Hematopoietic multipotent progenitor cell treated with erythropoietin and hydrocortisone succinate and interleukin-3 and kit ligand, for 15 days (in vitro differentiated cells): ENCODE data around the gene SUSD1.

Experiments used
- DNase-seq: peaks from one replicate; pipeline ENCODE4 v3.0.0-alpha.2; 2015; ENCODE audit warnings: low spot score

SUSD1 gene

GRCh38 chr9:112012026-112012902 is 162.8 kb downstream of the SUSD1 start:
- no peak for DNase-seq

GRCh38 chr9:112011051-112011620 is 164.0 kb downstream of the SUSD1 start:
- DNase-seq, result no peak

GRCh38 chr9:112010537-112010936 is 164.6 kb downstream of the SUSD1 start:
- DNase-seq, result no peak

- DNase-seq, result no peak
These were observed 165.4 kb downstream of the SUSD1 start for GRCh38 chr9:112009656-112010055.

GRCh38 chr9:112007575-112008240 is 167.4 kb downstream of the SUSD1 start:
- DNase-seq, result no peak

- no peak for DNase-seq
These were observed 168.6 kb downstream of the SUSD1 start for GRCh38 chr9:112006361-112007020.

- DNase-seq, result no peak
These were observed 169.2 kb downstream of the SUSD1 start for GRCh38 chr9:112005939-112006338.

- no peak for DNase-seq
These were observed 171.6 kb downstream of the SUSD1 start for GRCh38 chr9:112003538-112003937.

- no peak for DNase-seq
These were observed 172.1 kb downstream of the SUSD1 start for GRCh38 chr9:112002847-112003457.

- no peak for DNase-seq
These were observed 172.8 kb downstream of the SUSD1 start for GRCh38 chr9:112002131-112002846.

GRCh38 chr9:112000743-112001142 is 174.4 kb downstream of the SUSD1 start:
- DNase-seq, result no peak

- DNase-seq, result no peak
These were observed 175.8 kb downstream of the SUSD1 start for GRCh38 chr9:111999319-111999718.

GRCh38 chr9:111997831-111998230 is 177.3 kb downstream of the SUSD1 start:
- no peak for DNase-seq

GRCh38 chr9:111994831-111995458 is 180.2 kb downstream of the SUSD1 start:
- DNase-seq, result no peak

- no peak for DNase-seq
These were observed 181.8 kb downstream of the SUSD1 start for GRCh38 chr9:111993319-111993718.

- no peak for DNase-seq
These were observed 182.6 kb downstream of the SUSD1 start for GRCh38 chr9:111992523-111992922.

- no peak for DNase-seq
These were observed 183.9 kb downstream of the SUSD1 start for GRCh38 chr9:111991179-111991578.
